ENCODE results near the gene FBXL22.
"Not testable (repeated sequence)": the region's sequence is repeated elsewhere in the genome, so short reads cannot be mapped to it uniquely, and the experiment has no call there.

Gene FBXL22

DNA sequence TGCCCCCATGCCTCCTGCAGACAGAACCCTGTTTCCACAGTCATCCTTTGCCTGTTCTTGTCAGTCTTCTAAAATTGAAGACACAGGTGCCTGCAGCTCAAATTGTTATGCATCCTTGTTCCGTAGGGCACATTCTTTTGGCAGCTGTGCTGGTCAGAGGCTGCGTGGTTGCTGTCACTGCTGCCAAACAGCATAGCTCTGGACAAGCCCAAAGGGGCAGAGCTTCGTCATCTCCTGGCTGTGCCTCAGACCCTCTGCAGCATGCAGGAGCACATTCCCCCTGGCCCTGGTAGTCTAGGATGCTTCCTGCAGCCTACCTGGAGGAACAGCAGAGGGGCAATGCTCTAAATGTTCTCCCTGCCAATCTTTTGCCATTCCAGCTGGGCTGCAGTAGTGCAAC, 2.1 kb upstream of the FBXL22 start:
- DNase-seq, result no peak

DNA sequence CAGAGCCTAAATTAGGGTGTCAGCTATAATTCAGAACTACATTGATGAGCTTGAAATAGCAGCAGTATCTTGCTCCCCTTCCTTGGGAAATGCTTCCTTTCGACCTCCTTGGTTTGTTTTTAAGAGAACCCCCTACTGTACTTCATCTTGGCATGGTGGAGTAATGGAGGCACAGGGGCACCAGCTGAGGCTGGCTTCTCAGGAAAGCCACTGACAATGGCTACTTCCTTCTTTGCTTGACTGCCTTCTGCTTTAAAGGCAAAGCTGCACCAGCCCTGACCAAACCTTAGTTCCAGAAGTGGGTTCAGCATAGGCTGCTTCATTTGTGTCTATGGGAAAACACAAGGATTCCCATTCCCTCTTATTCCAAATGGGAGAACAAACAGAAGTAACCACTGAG, 1.5 kb upstream of the FBXL22 start:
- DNase-seq, result no peak

DNA sequence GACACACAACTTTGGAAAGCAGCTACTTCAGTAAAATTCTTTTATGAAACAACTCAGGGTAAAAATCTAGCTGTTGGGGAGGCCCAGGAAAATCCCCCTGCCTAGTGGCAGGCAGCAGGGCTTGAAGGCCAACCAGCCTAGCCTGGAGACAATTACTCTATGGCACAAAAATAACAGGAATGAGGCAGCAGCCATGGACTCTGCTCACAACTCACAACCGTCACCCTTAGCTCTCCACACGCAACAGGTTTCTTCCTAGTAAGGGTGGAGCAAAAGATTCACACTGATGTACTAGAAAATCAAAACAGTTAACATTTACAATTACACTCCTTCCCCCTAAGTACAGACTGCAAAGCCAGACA, 530 bp upstream of the FBXL22 start:
- no peak for DNase-seq

DNA sequence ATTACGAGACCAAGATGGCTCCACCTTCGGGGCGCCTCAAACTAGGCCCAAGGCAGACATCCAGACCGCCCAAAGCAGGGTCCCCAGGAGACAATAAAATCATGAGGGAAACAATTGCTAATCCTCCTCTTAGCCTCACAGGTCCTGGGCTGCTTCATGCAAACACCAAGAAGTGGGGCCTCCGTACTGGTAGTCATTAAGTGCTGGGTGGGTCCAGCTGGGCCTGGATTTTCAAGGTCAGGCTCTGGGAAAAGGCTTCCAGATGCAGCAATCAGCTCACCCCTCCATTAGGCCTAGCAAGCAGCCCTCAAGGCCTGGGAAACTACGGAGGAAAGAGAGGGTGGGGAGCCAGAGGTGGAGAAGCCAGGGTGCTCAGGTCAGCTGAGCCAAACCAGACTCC, 634 bp downstream of the FBXL22 start:
- no peak for DNase-seq

DNA sequence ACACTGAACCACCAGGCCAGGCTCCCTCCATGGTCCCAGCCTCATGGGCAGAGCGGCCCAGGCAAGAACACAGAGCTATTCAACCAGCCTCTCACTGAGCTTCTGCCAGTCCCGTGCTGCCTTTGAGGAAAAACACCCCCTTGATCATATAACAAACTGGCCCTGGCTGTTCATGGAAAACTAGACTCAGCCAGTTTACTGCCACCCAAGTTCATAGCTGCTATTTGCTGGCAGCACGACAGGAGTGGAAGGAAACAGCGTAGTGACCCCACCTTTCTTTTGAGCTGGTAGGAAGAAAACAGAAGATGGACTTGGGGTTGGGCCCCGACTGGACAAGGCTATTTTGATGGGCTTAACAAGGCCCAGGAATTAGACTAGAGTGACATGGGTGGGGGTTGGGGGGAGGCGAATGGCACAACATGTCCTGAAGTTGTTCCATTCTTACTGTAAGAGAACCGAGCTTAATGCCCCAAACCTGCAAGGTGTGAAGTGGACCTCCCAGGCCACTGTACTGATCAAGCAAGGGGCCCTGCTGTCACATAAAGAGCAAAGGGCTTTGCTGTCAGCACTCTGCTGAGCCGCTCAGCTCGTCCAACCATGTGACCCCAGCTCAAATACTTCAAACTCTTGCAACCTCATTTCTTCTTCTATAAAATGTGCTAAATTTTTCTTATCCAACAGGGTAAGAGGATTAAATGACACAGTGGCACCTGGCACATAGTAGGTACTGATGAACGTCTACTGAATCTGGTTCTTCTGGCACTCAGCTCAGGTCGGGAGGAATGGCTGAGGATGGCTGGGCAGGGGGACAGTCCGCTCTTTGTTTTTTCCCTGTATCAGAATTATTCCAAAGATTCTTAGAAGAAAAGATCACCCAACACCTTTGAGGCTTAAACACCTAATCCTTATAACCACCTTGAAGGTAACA, 1.6 kb downstream of the FBXL22 start:
- DNase-seq, result no peak

DNA sequence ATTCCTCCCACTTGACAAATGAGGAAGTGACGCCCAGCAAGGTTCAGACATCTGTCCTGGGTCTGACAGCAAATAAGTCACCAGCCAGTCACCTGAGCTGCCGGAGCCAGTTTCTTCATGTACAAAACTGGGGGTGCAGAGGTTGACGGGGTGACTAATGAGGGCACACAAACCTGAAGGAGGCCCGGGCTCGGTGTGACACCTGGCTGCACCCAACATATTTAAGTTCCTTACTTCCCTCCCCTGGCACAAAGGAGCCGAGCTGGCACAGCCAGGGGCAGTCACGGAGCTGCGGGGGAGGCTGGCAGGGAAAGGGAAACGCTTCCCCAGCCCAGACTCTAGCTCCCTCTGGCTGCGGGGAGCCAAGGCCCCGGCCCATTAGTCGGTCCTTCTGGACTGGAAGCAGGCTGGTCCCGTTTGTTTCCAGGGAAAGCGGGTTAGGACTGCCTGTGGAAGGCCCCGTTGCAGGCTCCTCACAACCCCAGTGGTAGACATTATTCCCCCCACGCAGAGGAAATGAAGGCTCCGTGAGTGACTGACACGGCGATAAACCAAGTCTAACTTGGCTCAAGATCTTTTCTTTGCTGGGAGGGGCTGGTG, 2.3 kb downstream of the FBXL22 start:
- no peak for DNase-seq

DNA sequence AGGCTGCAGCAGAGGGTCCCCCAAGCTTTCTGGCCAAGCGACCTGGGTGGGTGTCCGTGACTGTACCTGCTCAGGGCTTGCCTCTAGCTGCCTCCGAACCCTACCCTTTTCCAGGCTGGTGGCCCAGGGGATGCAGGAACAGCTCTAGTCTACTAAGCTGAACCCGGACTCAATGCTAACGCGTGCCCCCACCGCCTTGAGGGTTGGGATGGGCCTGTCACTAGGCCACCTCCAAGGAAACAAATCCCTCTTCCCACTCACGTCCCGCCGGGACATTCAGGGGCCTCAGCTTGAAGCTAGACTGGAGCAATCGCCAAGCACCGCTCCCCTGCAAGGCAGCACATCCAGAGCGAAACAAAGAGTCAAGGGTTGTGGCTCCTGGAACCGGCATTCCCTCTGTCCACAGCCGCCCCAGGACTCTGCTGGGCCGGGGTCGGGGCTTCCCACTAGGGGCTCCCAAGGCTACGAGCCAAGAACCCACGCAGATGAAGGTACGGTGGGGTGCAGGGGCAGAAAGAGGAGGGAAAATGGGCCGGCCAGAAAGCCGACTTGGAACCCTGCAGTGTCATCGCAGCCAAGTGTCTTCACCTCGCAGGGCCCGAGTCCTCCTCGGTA, 2.9 kb downstream of the FBXL22 start:
- no peak for DNase-seq

DNA sequence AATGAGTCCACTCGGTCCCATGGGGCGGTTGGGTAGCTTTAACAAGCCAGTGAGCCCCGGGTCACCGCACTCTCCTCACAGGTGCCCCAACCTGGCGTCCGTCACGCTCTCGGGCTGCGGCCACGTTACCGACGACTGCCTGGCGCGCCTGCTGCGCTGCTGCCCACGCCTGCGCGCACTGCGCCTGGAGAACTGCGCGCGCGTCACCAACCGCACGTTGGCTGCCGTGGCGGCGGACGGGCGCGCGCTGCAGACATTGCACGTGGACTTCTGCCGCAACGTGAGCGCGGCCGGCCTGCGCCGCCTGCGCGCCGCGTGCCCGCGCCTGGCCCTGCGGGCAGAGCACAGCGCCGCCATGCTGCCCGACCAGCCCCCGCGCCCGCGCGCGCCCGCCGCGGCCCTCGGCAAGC, 3.4 kb downstream of the FBXL22 start:
- DNase-seq, result peak; percentile 88

DNA sequence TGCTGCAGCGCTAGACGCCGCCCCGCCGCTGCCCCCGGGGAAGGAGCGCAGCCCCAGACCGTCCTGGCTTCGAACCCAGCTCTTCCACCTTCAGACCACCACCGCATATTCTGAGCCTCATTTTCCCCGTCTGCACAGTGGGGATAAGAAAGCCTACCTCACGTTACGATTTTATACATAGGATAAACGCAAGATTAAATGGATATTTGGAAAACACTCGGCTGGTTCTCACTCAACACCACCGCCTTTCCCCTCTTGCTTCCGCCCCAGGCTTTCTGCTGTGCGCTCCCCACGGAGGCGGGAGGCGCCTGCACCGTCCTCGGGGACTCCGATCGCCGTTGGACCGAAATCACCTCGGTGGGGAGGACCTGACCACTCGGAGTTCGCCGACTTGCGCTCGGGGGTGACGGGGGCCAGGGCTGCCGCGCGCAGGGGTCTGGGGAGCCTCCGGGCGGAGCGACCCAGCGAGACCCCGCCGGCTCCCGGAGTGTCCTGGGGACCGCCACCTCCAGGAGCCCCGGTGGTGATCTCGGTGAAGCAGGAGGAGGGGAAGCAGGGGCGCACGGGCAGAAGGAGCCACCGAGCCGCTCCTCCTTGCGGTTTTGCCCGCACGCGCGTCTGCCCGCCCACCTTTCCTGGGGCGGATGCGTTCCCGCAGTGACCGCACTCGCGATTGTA, 4.0 kb downstream of the FBXL22 start:
- DNase-seq, result peak; percentile 24

DNA sequence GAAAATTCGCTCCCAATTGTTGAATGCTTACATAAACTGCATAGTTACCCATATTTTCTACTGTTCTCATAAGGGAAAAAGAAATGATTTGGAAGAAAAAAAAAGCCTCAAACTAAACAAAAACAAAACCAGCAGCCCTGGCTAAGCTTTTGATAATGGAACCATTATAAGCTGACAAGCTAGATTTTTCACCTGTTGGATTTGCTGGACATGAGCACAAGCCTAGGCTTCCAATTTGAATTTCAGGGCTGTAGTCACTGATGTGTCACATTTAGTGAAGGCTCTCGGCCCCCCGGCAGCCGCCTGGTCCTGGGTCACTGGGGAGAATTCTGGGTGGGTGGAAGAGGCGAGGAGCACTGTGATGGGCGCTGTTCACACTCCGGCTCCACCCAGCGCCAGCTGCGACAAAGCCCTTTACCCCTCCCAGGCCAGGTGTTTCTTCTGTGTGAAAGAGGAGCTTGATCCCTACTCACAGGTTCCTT, 4.6 kb downstream of the FBXL22 start:
- peak; percentile 31 for DNase-seq

DNA sequence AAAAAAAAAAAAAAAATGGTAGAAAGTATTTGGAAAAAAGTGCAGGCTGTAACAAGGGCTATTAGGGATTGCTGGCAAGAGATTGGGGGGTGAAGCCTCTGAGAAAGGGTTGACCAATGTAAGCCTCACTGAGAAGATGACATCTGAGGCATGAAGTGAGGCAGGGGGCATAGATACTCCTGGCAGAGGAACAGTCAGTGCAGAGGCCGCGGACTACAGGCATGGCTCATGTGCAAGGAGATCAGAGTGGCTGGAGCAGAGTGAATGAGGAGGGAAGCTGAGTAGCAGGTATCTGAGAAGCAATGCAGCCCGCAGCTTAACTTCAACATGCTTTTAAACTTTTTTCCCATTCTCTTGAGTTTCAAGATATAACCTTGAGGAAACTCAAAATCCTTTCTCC, 5.4 kb downstream of the FBXL22 start:
- no peak for DNase-seq

DNA sequence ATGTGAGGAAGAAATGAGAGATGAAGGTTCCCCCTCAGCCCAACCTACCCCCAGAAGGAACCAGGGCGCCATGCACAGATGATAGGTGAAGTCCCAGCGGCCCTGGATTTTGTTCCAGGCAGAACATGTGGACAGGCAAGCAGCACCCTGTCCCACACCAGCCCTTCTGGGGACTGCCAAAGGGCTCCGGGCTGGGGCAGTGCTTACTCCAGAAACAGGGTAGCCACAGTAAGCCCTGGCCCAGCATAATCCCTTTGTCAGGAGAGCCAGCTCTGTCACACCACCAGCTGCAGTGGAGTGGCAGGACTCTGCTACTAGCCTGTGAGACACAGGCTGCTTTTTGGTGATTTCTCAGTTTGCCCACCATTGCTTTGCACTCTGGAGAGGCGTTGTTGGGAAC, 6.3 kb downstream of the FBXL22 start:
- no peak for DNase-seq

DNA sequence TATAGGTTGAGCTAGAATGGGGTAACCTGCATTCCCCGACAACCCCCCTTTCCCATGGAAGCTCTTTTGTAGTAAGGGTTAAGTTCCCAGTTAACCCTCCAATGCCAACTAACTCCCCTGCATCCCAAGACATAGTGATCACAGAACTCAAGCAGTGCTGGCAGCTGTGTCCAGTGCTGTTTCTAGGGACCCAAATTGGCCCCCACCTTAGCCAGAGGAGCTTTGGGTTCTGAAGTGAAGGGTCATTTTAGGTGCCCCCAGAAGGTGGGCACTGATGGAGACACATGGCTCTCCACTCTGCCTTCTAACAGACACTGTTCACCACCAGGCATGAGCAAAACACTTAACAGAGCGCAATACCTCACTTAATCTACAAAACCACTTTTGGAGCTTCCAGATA, 7.1 kb downstream of the FBXL22 start:
- no peak for DNase-seq

DNA sequence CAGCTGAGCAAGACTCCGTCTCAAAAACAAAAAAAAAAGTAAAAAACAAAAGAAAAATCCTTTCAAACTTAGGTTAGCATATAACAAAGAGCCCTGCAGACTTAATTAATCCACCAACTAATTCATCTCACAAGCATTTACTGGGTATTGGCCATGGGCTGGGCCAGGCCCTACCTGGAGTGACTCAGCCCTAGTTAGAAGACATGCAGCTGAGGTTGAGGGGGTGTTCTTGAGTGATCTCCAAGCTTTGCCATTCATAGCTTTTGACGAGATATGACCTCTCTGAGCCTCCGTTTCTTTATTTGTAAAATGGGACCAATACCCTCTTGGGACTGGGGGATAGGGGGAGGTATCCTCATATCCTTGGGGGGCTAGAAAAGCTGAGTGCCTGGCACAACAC, 7.8 kb downstream of the FBXL22 start:
- no peak for DNase-seq

DNA sequence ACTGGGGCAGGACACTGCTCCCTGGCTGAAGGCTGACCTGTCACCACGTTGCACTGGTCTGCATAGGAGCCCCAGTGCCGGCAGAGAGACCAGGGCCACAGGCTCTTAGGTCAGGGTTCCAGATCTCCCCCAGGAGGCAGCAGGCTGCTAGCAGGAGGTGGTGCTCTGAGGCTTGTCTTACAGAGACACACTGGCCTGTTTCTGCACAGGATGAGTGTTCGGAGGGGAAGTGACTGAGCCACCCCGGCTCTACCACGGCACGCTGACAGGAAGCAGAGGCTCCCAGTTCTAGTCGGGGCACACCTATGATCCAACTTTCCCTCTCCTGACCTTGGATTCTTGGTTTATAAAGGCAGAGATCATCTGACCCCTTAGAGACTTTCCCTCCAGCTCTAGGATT, 8.6 kb downstream of the FBXL22 start:
- no peak for DNase-seq

DNA sequence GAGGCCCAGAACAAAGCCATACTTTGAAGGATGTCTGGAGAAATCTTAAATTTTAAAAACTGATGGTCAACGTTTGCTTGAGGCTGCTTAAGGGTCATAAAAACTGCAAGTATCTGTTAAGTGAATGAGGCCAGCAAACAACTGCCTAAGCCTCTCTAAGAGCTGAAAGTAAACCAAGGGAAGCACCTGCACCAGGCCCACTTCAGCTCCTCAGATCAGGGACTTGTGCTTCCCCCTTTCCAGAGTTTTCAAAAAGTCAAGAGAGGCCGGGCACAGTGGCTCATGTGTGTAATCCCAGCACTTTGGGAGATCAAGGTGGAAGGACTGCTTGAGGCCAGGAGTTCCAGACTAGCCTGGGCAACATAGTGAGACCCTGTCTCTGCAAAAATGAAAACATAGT, 9.1 kb downstream of the FBXL22 start:
- DNase-seq, result no peak

DNA sequence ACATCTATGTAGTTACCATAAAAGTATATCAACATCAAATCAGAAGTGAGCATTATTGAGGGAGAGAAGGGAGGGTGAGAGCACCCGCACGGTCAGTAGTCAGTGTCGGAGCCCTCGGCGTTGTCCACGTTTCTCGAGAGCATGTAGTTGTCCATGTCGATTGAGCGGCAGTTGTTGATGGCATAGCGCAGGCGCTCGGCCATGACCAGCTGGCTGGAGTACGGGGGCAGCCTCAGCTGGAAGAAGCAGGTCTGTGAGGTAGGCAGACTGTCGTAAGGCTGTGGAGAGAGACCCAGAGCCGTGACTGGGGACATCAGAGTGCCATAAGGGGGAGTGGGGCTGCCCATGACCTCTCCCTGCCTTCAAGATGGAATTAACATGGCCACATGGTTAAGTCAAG, 11.8 kb downstream of the FBXL22 start:
- DNase-seq, result no peak

DNA sequence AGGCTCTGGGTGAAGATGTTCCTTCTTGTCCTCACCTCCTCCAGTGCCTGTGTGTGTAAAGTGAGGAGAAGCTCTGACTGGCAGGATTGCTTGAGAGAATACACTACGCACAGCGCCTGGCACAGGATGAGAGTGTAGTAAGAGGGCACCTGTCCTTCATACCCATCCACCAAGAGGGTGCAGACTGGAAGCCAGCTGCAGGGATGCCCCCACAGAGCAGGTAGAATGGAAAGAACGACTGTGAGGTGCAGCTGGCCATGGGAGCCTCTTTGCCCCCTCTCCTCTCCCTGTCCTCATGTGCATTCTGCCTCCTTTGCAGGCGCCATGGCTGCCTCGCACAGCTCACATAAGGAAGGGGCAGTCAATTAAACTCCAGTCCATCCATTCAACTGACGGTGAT, 12.3 kb downstream of the FBXL22 start:
- DNase-seq, result no peak

DNA sequence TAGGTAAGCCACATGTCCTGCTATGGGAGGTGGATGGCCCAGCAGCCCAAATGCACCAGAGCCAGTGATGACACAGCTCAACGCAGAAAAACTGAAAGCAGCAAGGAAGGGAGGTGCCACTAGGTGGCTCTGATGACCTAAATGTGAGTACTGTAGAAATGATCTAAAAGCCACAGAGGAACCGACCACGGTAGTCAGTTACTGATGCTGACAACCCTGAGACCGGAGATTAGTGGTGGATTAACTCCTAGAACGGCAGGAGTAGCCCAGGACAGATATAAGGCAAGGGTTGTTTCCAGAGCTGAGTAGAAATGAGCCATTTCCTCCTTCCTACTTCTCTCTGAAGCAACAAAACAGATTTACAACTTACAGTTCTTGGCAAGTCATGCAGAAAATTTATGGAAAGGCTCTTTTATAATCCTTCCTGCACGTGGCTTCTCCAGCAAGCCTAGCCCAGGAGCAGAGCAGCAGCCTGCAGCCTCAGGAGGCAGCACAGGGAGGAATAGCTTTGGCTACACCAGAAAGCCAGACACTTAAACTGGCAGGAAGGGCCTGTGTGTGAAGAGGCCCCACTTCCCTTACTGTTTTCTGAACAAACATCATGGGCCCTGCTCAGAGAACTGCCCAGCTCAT, 13.1 kb downstream of the FBXL22 start:
- peak; percentile 70 for DNase-seq

DNA sequence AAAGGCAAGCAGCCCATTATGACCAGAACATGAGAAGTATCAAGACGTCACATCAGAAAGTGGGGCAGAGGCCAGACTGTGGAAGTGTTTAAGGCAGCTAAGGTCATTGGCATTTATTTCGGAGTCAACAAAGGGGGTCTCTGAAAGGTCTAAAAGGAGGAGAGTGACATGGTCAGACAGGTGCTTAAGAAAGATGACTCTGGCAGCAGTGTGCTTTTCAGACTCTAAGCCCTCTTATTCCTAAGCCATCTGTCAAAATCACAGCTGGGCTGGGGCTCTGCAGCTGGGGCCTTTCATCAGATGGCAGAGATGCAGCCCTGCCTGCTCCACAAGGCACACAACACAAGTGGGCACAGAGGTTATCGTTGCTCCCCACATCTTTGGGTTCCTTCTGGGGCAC, 14.0 kb downstream of the FBXL22 start:
- DNase-seq, result no peak

DNA sequence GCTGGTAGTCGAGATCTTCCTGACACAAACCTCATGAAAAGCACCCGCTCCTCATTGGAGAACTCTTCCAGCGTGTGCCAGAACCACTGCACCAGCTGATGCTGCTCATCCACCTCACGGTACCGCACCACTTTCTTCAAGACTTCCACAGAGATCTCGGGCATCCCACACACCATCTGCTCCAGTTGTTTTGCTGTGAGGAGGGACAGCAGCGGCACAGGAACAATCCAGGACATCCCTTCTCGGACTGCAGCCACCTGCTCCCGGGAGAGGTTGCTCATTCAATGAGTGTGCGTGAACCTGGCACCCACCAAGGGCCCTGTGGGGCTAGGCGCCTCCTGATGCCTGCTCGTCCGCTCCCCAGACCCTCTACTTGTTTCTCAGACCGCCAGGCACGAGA, 15.1 kb downstream of the FBXL22 start:
- no peak for DNase-seq

DNA sequence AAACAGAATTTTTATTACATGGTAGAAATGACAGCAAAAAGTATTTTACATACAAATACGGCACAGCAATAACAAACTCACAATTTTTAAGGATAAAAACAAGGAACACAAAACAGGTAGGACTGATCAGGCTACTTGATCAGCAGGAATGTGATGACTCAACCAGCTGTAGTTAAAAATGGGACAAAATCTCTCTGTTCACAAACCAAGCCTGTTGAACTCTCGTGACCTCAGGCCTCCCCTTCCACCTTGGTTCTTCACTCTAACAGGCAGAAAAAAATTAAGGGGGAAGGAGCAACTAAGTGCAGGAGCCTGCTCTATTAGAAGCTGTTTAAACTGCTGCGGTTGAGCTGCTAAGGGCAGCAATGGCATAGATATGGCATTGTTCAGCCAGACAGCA, 18.7 kb downstream of the FBXL22 start:
- no peak for DNase-seq

DNA sequence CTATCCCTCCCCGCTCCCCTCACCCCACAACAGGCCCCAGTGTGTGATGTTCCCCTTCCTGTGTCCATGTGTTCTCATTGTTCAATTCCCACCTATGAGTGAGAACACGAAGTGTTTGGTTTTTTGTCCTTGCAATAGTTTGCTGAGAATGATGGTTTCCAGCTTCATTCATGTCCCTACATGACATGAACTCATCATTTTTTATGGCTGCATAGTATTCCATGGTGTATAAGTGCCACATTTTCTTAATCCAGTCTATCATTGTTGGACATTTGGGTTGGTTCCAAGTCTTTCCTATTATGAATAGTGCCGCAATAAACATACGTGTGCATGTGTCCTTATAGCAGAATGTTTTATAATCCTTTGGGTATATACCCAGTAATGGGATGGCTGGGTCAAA, 20.0 kb downstream of the FBXL22 start:
- not testable (repeated sequence) for DNase-seq

All from NCI-H345 (cell line).